ENCODE measurements around the gene DIDO1.
"Not testable (repeated sequence)": the region's sequence is repeated elsewhere in the genome, so short reads cannot be mapped to it uniquely, and the experiment has no call there.

DIDO1 gene

GRCh38 chr20:62852196-62852595 lies 74.1 kb downstream of the DIDO1 start:
- no peaks in the 10 kb centered on the region for H3K9me3 Mint-ChIP-seq
- H3K36me3 Mint-ChIP-seq (ENCODE audit: insufficient read depth) = peaks cover 11% of the 10 kb centered on the region
- no peaks in the 10 kb centered on the region for H3K27me3 Mint-ChIP-seq
- no peak overlapping the region for H3K27ac Mint-ChIP-seq
- peaks cover 2 to 12% of the 10 kb centered on the region in 2 donors for H3K4me1 Mint-ChIP-seq (ENCODE audit: low read depth in 2 of 2)
- DNase-seq = no peak
- no peak overlapping the region for H3K4me3 Mint-ChIP-seq
- no peak for ATAC-seq (replicated peaks)

- DNase-seq (no peak), ATAC-seq (replicated peaks) (no peak)
- Mint-ChIP-seq H3K27me3 (no peaks in the 10 kb centered on the region), H3K27ac (peak overlapping the region in 1 of 2 donors; percentile 67), H3K4me1 (ENCODE audit: low read depth in 2 of 2) (peaks cover 2 to 12% of the 10 kb centered on the region in 2 donors), H3K9me3 (no peaks in the 10 kb centered on the region), H3K36me3 (ENCODE audit: insufficient read depth) (peaks cover 6% of the 10 kb centered on the region), H3K4me3 (no peak overlapping the region)
Observed at GRCh38 chr20:62850333-62850974, 75.9 kb downstream of the DIDO1 start.

- Mint-ChIP-seq H3K9me3 (no peaks in the 10 kb centered on the region), H3K27ac (no peak overlapping the region), H3K4me3 (no peak overlapping the region), H3K4me1 (ENCODE audit: low read depth in 2 of 2) (peaks cover 2 to 12% of the 10 kb centered on the region in 2 donors), H3K27me3 (no peaks in the 10 kb centered on the region), H3K36me3 (ENCODE audit: insufficient read depth) (peaks cover 6% of the 10 kb centered on the region)
- ATAC-seq (replicated peaks) = no peak
- DNase-seq = no peak
Observed at GRCh38 chr20:62849431-62849830, 76.9 kb downstream of the DIDO1 start.

DNA sequence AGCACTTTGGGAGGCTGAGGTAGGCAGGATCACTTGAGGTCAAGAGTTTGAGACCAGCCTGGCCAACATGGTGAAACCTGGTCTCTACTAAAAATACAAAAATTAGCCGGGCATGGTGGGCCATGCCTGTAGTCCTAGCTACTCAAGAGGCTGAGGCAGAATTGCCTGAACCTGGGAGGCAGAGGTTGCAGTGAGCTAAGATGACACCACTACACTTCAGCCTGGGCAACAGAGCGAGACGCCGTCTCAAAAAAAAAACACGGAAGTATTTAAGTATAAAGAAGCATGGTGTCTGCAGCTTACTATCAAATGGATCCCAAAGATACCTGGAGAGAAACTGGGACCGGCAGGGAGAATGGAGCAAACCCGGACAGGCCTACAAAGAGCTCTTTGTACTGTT lies 77.4 kb downstream of the DIDO1 start:
- not testable (repeated sequence) for H3K27me3 Mint-ChIP-seq; DNase-seq; H3K27ac Mint-ChIP-seq; H3K9me3 Mint-ChIP-seq; ATAC-seq (replicated peaks); H3K36me3 Mint-ChIP-seq (ENCODE audit: insufficient read depth); H3K4me3 Mint-ChIP-seq
- H3K4me1 Mint-ChIP-seq (ENCODE audit: low read depth in 2 of 2) = peaks cover 2 to 12% of the 10 kb centered on the region in 2 donors

- DNase-seq (no peak), ATAC-seq (replicated peaks) (no peak)
- H3K36me3 Mint-ChIP-seq (ENCODE audit: insufficient read depth) = no peaks in the 10 kb centered on the region
- no peak overlapping the region for H3K27ac Mint-ChIP-seq
- no peaks in the 10 kb centered on the region for H3K27me3 Mint-ChIP-seq
- H3K4me3 Mint-ChIP-seq = no peak overlapping the region
- H3K4me1 Mint-ChIP-seq (ENCODE audit: low read depth in 2 of 2) = peaks cover 2 to 8% of the 10 kb centered on the region in 2 donors
- H3K9me3 Mint-ChIP-seq = no peaks in the 10 kb centered on the region
Observed at GRCh38 chr20:62846166-62846890, 80.0 kb downstream of the DIDO1 start.

DNA sequence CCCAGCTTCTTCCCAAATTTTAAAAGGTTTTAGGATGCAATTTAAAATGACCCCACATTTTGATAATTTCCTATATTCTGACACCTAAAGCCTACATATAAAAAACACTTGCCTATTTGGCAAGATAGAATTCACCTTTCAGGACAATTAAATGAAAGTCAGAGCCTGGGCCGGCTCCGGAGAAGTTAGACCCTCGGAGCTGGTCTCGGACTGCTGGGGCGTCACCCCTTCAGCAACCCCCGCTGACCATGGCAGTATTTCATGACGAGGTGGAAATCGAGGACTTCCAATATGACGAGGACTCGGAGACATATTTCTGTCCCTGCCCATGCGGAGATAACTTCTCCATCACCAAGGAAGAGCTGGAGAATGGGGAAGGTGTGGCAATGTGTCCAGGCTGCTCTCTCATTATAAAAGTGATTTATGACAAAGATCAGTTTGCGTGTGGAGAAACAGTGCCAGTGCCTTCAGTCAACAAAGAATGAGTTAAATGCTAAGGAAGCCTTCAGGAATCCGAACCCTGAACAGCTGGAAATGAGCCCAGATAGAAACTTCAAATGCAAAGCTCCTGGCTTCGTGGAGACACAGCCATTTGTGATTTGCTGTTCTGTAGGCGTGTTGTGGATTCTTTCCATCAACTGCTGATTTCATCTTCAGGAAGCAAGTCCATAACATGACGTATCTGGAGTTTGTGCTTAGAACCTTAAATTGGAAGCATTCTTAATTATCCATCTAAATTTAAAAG lies 80.7 kb downstream of the DIDO1 start:
- no peak for DNase-seq
- ATAC-seq (replicated peaks) = no peak
- Mint-ChIP-seq H3K36me3 (ENCODE audit: insufficient read depth) (no peaks in the 10 kb centered on the region), H3K27ac (no peak overlapping the region), H3K4me1 (ENCODE audit: low read depth in 2 of 2) (peaks cover 0 to 7% of the 10 kb centered on the region in 2 donors), H3K9me3 (no peaks in the 10 kb centered on the region), H3K27me3 (no peaks in the 10 kb centered on the region), H3K4me3 (no peak overlapping the region)

GRCh38 chr20:62844182-62844581 lies 82.1 kb downstream of the DIDO1 start:
- no peak overlapping the region for H3K4me3 Mint-ChIP-seq
- ATAC-seq (replicated peaks) = no peak
- H3K4me1 Mint-ChIP-seq (ENCODE audit: low read depth in 2 of 2) = peaks cover 0 to 3% of the 10 kb centered on the region in 2 donors
- H3K9me3 Mint-ChIP-seq = no peaks in the 10 kb centered on the region
- no peaks in the 10 kb centered on the region for H3K36me3 Mint-ChIP-seq (ENCODE audit: insufficient read depth)
- no peak overlapping the region for H3K27ac Mint-ChIP-seq
- no peak for DNase-seq
- no peaks in the 10 kb centered on the region for H3K27me3 Mint-ChIP-seq

GRCh38 chr20:62843656-62844055 lies 82.6 kb downstream of the DIDO1 start:
- DNase-seq (no peak), ATAC-seq (replicated peaks) (no peak)
- Mint-ChIP-seq H3K9me3 (no peaks in the 10 kb centered on the region), H3K4me1 (ENCODE audit: low read depth in 2 of 2) (no peaks in the 10 kb centered on the region), H3K27ac (no peak overlapping the region), H3K27me3 (no peaks in the 10 kb centered on the region), H3K36me3 (ENCODE audit: insufficient read depth) (no peaks in the 10 kb centered on the region), H3K4me3 (no peak overlapping the region)

DNA sequence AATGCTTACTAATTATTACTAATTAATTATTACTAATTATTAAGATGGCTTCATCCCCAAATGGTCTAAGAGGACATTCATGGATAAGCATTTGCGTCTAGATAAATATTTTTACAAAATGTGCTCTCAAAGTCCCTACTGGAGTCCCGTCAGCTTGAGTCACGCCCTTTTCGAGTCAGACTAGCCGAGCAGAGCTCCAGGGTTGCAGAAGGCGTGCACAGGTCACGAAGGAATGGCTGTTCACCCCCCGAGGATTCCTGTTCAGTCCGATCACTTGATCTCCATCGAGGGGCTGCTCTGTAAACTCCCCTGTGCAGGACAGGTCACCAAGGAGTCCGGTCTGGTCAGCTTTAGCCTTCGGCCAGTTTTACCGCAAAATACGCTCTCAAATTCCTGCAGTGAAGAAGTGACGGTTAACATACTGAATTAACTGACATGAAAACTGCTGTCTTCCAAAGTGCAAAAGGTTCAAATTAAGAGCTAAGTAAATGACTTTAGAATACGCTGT lies 84.5 kb downstream of the DIDO1 start:
- Mint-ChIP-seq H3K4me1 (ENCODE audit: low read depth in 2 of 2) (no peaks in the 10 kb centered on the region), H3K9me3 (no peaks in the 10 kb centered on the region), H3K36me3 (ENCODE audit: insufficient read depth) (no peaks in the 10 kb centered on the region), H3K27ac (no peak overlapping the region), H3K27me3 (peaks cover 0 to 10% of the 10 kb centered on the region in 2 donors), H3K4me3 (no peak overlapping the region)
- DNase-seq = no peak
- ATAC-seq (replicated peaks) = no peak

- Mint-ChIP-seq H3K27ac (no peak overlapping the region), H3K27me3 (peaks cover 8 to 23% of the 10 kb centered on the region in 2 donors), H3K4me3 (no peak overlapping the region), H3K9me3 (no peaks in the 10 kb centered on the region), H3K36me3 (ENCODE audit: insufficient read depth) (no peaks in the 10 kb centered on the region), H3K4me1 (ENCODE audit: low read depth in 2 of 2) (no peaks in the 10 kb centered on the region)
- ATAC-seq (replicated peaks) = no peak
- no peak for DNase-seq
Observed at GRCh38 chr20:62840244-62841197, 85.8 kb downstream of the DIDO1 start.

DNA sequence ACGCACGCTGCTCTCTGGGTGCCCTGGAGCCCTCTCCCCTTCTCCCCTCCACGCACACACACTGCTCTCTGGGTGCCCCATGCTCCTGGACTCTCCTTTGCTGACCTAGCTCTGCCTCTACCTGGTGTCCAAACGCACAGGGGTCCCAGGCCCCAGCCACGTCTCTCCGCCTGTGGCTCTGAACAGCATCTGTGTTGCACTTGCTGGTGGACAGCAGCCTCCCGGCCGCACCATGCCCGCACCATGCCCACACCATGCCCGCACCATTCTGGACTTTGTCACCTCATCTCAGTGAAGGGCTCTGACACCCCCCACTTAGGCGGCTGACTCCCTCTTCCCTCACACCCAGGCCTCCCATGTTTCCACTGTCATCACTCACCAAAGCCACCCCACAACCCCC lies 86.5 kb downstream of the DIDO1 start:
- H3K9me3 Mint-ChIP-seq = no peaks in the 10 kb centered on the region
- H3K27ac Mint-ChIP-seq = no peak overlapping the region
- no peak overlapping the region for H3K4me3 Mint-ChIP-seq
- peaks cover 14 to 30% of the 10 kb centered on the region in 2 donors for H3K27me3 Mint-ChIP-seq
- DNase-seq = no peak
- H3K4me1 Mint-ChIP-seq (ENCODE audit: low read depth in 2 of 2) = no peaks in the 10 kb centered on the region
- no peak for ATAC-seq (replicated peaks)
- H3K36me3 Mint-ChIP-seq (ENCODE audit: insufficient read depth) = no peaks in the 10 kb centered on the region

GRCh38 chr20:62839261-62839660 lies 87.0 kb downstream of the DIDO1 start:
- H3K9me3 Mint-ChIP-seq = no peaks in the 10 kb centered on the region

More at GRCh38 chr20:62839261-62839660, 87.0 kb downstream of the DIDO1 start:
- H3K27ac Mint-ChIP-seq = no peak overlapping the region
- no peaks in the 10 kb centered on the region for H3K36me3 Mint-ChIP-seq (ENCODE audit: insufficient read depth)
- no peaks in the 10 kb centered on the region for H3K4me1 Mint-ChIP-seq (ENCODE audit: low read depth in 2 of 2)
- H3K27me3 Mint-ChIP-seq = peaks cover 14 to 33% of the 10 kb centered on the region in 2 donors
- DNase-seq (no peak), ATAC-seq (replicated peaks) (no peak)
- no peak overlapping the region for H3K4me3 Mint-ChIP-seq

All from effector memory CD8-positive, alpha-beta T cell (primary cell).